Measurements from ENCODE around the gene PHACTR3. TPM values are rescaled to one million over a fixed set of nuclear protein-coding genes. Genes with fewer than 3 reads are reported as not detected.

The PHACTR3 gene
- total RNA-seq, 1 donor from 2014 or later = 2.1 TPM

DNA sequence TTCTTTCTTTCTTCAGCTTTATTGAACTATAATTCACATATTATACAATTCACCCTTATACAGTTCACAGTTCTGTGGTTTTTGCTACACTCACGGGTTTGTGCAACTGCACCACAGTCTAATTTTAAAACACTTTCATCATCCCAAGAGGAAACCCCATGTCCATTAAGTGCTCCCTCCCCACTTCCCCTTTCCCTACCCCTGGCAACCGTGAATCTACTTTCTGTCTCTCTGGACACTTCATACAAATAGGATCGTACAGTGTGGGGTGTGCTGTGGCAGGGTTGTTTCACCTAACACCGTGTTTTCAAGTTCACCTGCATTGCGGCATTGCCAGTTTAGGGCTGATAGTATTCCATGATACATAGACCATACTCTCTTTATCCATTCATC is 118.8 kb downstream of the PHACTR3 start:
- H3K9me3 Mint-ChIP-seq = no peaks in the 10 kb centered on the region
- TF ChIP-seq CTCF (conservative IDR thresholded peaks at IDR 0.05) = no peak
- no peaks in the 10 kb centered on the region for H3K36me3 Mint-ChIP-seq
- DNase-seq (ENCODE audit: extremely low spot score, unreplicated experiment) = peak; percentile 24
- H3K4me3 Mint-ChIP-seq = no peak overlapping the region
- peaks cover 43% of the 10 kb centered on the region for H3K27me3 Mint-ChIP-seq
- no peaks in the 10 kb centered on the region for H3K4me1 Mint-ChIP-seq (ENCODE audit: unreplicated experiment)
- H3K27ac Mint-ChIP-seq = no peak overlapping the region

GRCh38 chr20:59723607-59724456 is 119.5 kb downstream of the PHACTR3 start:
- no peak overlapping the region for H3K27ac Mint-ChIP-seq
- H3K4me3 Mint-ChIP-seq = no peak overlapping the region
- H3K36me3 Mint-ChIP-seq = no peaks in the 10 kb centered on the region
- TF ChIP-seq CTCF (conservative IDR thresholded peaks at IDR 0.05) = no peak
- H3K9me3 Mint-ChIP-seq = no peaks in the 10 kb centered on the region
- H3K27me3 Mint-ChIP-seq = peaks cover 40% of the 10 kb centered on the region
- peak; percentile 25 for DNase-seq (ENCODE audit: extremely low spot score, unreplicated experiment)
- no peaks in the 10 kb centered on the region for H3K4me1 Mint-ChIP-seq (ENCODE audit: unreplicated experiment)

DNA sequence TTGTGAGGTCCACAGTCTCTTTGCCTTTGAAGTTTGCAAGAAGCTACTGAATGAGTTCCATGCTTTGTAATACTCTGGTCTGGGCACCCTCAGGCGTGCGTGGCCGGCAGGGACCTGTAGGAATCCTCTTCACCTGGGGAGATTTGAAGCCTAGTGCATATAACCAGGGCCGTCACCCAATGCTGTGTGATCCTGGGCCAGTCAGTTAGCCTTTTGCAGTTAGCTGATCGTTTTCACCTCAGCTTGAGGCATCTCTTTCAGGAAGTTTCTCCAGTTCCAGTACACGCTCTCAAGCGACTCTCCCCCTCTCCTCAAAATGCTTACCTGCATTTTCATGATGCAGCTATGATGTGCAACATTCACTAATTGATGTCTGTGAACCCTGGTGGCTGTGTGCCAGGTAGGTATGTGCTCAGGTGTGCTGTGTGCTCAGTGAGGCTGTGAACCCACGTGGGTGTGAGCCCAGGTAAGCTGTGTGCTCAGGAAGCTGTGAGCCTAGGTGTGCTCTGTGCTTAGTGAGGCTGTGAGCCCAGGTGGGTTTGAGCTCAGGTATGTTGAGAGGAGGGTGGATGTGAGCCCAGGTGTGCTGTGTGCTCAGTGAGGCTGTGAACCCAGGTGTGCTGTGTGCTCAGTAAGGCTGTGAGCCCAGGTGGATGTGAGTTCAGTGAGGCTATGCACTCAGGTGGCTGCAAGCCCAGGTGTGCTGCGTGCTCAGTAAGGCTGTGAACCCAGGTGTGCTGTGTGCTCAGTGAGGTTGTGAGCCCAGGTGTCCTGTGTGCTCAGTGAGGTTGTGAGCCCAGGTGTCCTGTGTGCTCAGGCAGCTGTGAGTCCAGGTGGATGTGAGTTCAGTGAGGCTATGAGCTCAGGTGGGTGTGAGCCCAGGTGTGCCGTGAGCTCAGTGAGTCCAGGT is 120.4 kb downstream of the PHACTR3 start:
- Mint-ChIP-seq H3K27me3 (peaks cover 41% of the 10 kb centered on the region), H3K27ac (no peak overlapping the region), H3K9me3 (no peaks in the 10 kb centered on the region), H3K4me3 (no peak overlapping the region), H3K36me3 (no peaks in the 10 kb centered on the region), H3K4me1 (ENCODE audit: unreplicated experiment) (no peaks in the 10 kb centered on the region)
- peak; percentile 48 for DNase-seq (ENCODE audit: extremely low spot score, unreplicated experiment)
- TF ChIP-seq CTCF (conservative IDR thresholded peaks at IDR 0.05) = no peak

- Mint-ChIP-seq H3K27ac (no peak overlapping the region), H3K9me3 (no peaks in the 10 kb centered on the region), H3K36me3 (no peaks in the 10 kb centered on the region), H3K4me1 (ENCODE audit: unreplicated experiment) (no peaks in the 10 kb centered on the region), H3K4me3 (no peak overlapping the region), H3K27me3 (peaks cover 46% of the 10 kb centered on the region)
- TF ChIP-seq CTCF (conservative IDR thresholded peaks at IDR 0.05) = no peak
- peak; percentile 61 for DNase-seq (ENCODE audit: extremely low spot score, unreplicated experiment)
These were observed 121.3 kb downstream of the PHACTR3 start for GRCh38 chr20:59725476-59726280.

DNA sequence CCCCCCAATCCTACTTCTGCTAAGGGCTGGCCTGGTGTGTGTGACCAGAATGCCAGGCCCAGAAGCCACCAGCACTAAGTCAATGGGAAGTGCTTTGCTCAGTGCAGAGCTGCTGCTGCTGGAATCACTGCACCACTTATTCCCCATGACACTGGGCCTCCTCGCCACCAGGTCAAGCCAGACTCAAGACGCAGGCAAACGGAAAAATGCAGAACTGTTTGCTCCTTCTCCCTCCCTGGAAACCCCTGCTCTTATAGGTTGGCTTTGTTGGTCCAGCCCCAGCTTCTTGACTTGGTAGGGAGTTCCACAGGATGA is 121.9 kb downstream of the PHACTR3 start:
- Mint-ChIP-seq H3K36me3 (no peaks in the 10 kb centered on the region), H3K27me3 (peaks cover 45% of the 10 kb centered on the region), H3K27ac (no peak overlapping the region), H3K4me3 (no peak overlapping the region), H3K9me3 (no peaks in the 10 kb centered on the region), H3K4me1 (ENCODE audit: unreplicated experiment) (no peaks in the 10 kb centered on the region)
- DNase-seq (ENCODE audit: extremely low spot score, unreplicated experiment) = peak; percentile 36
- no peak for TF ChIP-seq CTCF (conservative IDR thresholded peaks at IDR 0.05)
